ENCODE data around the gene MICAL2. TPM values are rescaled to one million over a fixed set of nuclear protein-coding genes. Genes with fewer than 3 reads are reported as not detected.

MICAL2 gene
- total and polyA plus RNA-seq, 2 donors = 17.3 to 26.8 TPM

- Histone ChIP-seq H3K4me1 (ENCODE audit: control insufficient read depth in 2 of 2, insufficient read depth in 2 of 2, low read length in 2 of 2) (peaks cover 24 to 56% of the 10 kb centered on the region in 2 donors), H3K4me3 (ENCODE audit: low read length in 2 of 2) (no peak overlapping the region), H3K27me3 (ENCODE audit: control insufficient read depth in 2 of 2, insufficient read depth in 1 of 2, low read length in 1 of 2) (no peaks in the 10 kb centered on the region), H3K9me3 (ENCODE audit: control insufficient read depth in 2 of 2, insufficient read depth in 1 of 2, low read length in 1 of 2) (peaks cover 0 to 3% of the 10 kb centered on the region in 2 donors), H3K36me3 (ENCODE audit: control insufficient read depth in 2 of 2, insufficient read depth in 2 of 2, low read length in 1 of 2) (no peaks in the 10 kb centered on the region), H3K27ac (ENCODE audit: low read depth in 1 of 2, low read length in 1 of 2) (peak overlapping the region; percentile 8 to 32)
- WGBS = 90% methylated on average over 8 of the region's 8 CpGs
- peak in 1 of 9 donors; percentile 41 for DNase-seq (ENCODE audit: low read depth in 6 of 9, low spot score in 9 of 9)
These were observed 79.3 kb downstream of the MICAL2 start for GRCh38 chr11:12189543-12190235.

DNA sequence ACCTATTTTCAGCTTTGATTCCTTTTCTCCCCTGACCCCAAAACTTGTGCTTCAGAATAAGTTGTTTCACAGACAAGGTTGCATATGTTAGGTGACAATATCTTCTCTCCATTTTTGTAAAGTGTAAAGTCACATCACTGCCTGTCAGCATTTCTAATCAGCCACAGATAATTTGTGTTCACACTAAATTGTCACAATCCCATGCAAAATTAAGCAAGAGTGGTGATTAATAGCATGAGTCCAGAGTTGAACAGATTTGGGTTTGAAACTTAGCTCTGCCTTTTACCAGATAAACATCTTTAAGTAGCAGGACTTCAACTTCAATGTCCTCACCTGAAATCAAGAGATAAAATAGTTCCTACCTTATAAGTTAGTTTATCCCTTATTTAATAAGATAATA, 80.1 kb downstream of the MICAL2 start:
- no peaks in the 10 kb centered on the region for H3K27me3 ChIP-seq (ENCODE audit: control insufficient read depth in 2 of 2, insufficient read depth in 1 of 2, low read length in 1 of 2)
- peaks cover 0 to 3% of the 10 kb centered on the region in 2 donors for H3K9me3 ChIP-seq (ENCODE audit: control insufficient read depth in 2 of 2, insufficient read depth in 1 of 2, low read length in 1 of 2)
- H3K36me3 ChIP-seq (ENCODE audit: control insufficient read depth in 2 of 2, insufficient read depth in 2 of 2, low read length in 1 of 2) = no peaks in the 10 kb centered on the region
- peaks cover 30 to 61% of the 10 kb centered on the region in 2 donors for H3K4me1 ChIP-seq (ENCODE audit: control insufficient read depth in 2 of 2, insufficient read depth in 2 of 2, low read length in 2 of 2)
- H3K27ac ChIP-seq (ENCODE audit: low read depth in 1 of 2, low read length in 1 of 2) = peak overlapping the region in 1 of 2 donors; percentile 42
- H3K4me3 ChIP-seq (ENCODE audit: low read length in 2 of 2) = no peak overlapping the region
- DNase-seq (ENCODE audit: low read depth in 6 of 9, low spot score in 9 of 9) = no peak

DNA sequence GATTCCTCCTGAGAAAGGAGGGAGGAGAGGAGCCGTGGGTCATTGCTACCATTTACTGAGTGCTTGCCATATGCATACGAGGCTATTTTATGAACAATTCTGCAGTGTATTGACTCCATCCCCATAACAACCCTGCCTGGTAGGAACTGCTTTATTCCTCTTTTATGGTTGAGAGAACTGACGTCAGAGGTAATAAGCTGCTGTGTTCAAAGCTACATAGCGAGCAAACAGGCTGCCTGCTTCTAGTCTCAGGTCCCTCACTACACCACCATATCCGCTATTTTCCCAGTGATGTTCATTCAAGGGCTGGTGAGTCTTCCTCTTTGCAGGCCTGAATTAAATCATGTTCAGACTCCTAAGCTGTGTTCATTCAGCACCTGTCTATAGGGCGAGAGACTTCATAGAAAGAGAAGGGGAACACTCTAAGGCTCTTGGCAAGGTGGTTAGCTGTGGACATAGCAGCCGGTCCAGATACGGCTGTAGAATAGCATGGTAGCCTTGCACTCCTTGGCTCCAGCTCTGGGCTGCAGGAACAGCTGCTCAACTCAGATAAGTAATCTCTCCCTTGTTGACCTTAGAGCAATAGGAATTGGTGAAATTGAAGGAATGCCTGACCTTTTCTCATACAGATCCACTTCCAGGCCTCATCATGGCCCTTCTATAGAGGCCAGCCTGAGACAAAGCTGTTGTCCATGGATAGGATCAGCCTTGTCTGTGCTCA, 82.6 kb downstream of the MICAL2 start:
- H3K9me3 ChIP-seq (ENCODE audit: control insufficient read depth in 2 of 2, insufficient read depth in 1 of 2, low read length in 1 of 2) = peaks cover 0 to 3% of the 10 kb centered on the region in 2 donors
- no peak overlapping the region for H3K4me3 ChIP-seq (ENCODE audit: low read length in 2 of 2)
- peaks cover 32 to 64% of the 10 kb centered on the region in 2 donors for H3K4me1 ChIP-seq (ENCODE audit: control insufficient read depth in 2 of 2, insufficient read depth in 2 of 2, low read length in 2 of 2)
- H3K36me3 ChIP-seq (ENCODE audit: control insufficient read depth in 2 of 2, insufficient read depth in 2 of 2, low read length in 1 of 2) = no peaks in the 10 kb centered on the region
- H3K27me3 ChIP-seq (ENCODE audit: control insufficient read depth in 2 of 2, insufficient read depth in 1 of 2, low read length in 1 of 2) = no peaks in the 10 kb centered on the region
- WGBS = 89% methylated on average over 8 of the region's 8 CpGs
- DNase-seq (ENCODE audit: low read depth in 6 of 9, low spot score in 9 of 9) = peak in 1 of 9 donors; percentile 71
- H3K27ac ChIP-seq (ENCODE audit: low read depth in 1 of 2, low read length in 1 of 2) = peak overlapping the region; percentile 19 to 52

DNA sequence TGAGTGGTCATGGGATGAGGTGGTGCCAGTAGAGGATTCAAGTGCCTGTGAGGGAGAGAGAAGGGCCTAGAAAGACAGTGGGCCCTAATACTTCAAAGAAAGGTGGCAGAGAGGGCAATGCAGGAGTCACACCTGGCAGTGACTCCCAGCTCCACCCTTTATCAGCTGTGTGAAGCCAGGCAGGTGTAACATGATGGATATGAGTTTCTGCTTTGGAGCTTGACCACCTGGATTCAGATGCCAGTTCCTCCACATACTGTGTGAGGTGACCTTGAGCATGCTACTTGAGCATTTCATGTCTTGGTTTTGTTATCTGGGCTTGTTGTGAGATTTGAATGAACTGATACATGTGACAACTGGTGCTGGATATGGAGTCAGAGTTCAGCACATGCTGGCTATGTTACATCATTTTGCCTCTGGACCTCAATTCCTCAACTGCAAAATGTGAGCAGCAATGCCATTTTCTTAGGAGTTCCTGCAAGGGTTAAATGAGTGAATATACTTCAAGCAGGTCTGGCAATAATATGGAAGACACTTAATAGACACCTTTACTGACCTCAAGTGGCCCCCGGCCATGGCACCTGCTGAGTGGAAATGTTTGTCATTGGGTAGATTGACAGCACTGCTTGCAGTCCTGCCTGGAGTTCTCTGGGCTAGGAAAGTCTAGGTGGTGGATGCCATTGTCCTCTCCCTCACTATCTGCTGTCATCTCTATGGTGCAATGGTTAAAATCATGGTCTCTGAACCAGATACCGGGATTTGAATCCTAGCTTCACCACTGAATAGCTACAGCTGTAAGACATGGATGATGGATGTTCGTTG, 83.3 kb downstream of the MICAL2 start:
- WGBS = over 99% methylated on average over 3 of the region's 3 CpGs

DNA sequence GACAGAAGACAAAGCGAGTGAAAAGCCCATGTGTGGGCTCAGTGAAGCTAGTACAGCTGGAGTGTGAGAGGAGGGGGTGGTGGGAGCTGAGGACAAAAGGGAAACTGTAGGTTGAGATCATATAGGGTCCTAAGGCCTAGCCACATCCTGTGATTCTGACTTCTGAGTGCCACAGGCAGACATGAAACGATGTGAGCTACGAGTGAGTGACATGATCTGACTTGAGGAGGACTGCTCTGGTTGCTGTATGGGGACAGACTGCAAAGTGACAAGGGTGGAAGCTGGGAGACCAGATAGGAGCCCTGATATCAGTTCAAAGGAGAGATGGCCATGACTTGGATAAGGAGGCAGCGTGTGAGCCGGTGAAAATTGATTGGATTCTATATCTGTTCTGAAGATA, 85.4 kb downstream of the MICAL2 start:
- H3K27me3 ChIP-seq (ENCODE audit: control insufficient read depth in 2 of 2, insufficient read depth in 1 of 2, low read length in 1 of 2) = no peaks in the 10 kb centered on the region
- DNase-seq (ENCODE audit: low read depth in 6 of 9, low spot score in 9 of 9) = peak; percentile 67 to 95 (median 86)
- no peaks in the 10 kb centered on the region for H3K36me3 ChIP-seq (ENCODE audit: control insufficient read depth in 2 of 2, insufficient read depth in 2 of 2, low read length in 1 of 2)
- 24% methylated on average over 5 of the region's 5 CpGs for WGBS
- peak overlapping the region; percentile 96 to 98 for H3K27ac ChIP-seq (ENCODE audit: low read depth in 1 of 2, low read length in 1 of 2)
- H3K4me3 ChIP-seq (ENCODE audit: low read length in 2 of 2) = peak overlapping the region; percentile 50 to 63
- peaks cover 0 to 5% of the 10 kb centered on the region in 2 donors for H3K9me3 ChIP-seq (ENCODE audit: control insufficient read depth in 2 of 2, insufficient read depth in 1 of 2, low read length in 1 of 2)
- H3K4me1 ChIP-seq (ENCODE audit: control insufficient read depth in 2 of 2, insufficient read depth in 2 of 2, low read length in 2 of 2) = peaks cover 55 to 82% of the 10 kb centered on the region in 2 donors

More for the DNA sequence above, 83.3 kb downstream of the MICAL2 start:
- Histone ChIP-seq H3K27me3 (ENCODE audit: control insufficient read depth in 2 of 2, insufficient read depth in 1 of 2, low read length in 1 of 2) (no peaks in the 10 kb centered on the region), H3K9me3 (ENCODE audit: control insufficient read depth in 2 of 2, insufficient read depth in 1 of 2, low read length in 1 of 2) (peaks cover 0 to 3% of the 10 kb centered on the region in 2 donors), H3K27ac (ENCODE audit: low read depth in 1 of 2, low read length in 1 of 2) (peak overlapping the region; percentile 48 to 52), H3K4me1 (ENCODE audit: control insufficient read depth in 2 of 2, insufficient read depth in 2 of 2, low read length in 2 of 2) (peaks cover 40 to 71% of the 10 kb centered on the region in 2 donors), H3K4me3 (ENCODE audit: low read length in 2 of 2) (no peak overlapping the region), H3K36me3 (ENCODE audit: control insufficient read depth in 2 of 2, insufficient read depth in 2 of 2, low read length in 1 of 2) (no peaks in the 10 kb centered on the region)
- no peak for DNase-seq (ENCODE audit: low read depth in 6 of 9, low spot score in 9 of 9)

DNA sequence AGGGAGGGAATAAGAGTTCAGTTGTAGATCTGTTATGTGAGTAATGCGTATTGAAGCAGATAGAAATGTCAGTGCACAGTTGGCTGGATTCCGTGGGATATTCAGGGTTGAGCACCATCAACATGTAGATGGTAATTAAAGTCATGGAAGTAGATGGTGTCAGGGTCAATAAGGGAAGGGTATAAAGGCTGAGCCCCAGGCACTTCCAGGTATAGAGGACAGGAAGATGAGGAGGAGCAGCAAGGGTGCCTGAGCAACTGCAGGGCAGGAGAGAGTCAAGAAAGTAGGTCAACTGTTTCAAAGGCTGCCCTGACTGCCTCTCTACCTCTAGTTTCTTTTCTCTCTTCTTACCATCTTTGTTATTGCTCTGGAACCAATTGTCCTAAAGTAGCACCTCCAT, 85.9 kb downstream of the MICAL2 start:
- Histone ChIP-seq H3K4me3 (ENCODE audit: low read length in 2 of 2) (peak overlapping the region; percentile 50 to 63), H3K27ac (ENCODE audit: low read depth in 1 of 2, low read length in 1 of 2) (peak overlapping the region; percentile 96 to 98)
- 80% methylated on average over 2 of the region's 2 CpGs for WGBS

DNA sequence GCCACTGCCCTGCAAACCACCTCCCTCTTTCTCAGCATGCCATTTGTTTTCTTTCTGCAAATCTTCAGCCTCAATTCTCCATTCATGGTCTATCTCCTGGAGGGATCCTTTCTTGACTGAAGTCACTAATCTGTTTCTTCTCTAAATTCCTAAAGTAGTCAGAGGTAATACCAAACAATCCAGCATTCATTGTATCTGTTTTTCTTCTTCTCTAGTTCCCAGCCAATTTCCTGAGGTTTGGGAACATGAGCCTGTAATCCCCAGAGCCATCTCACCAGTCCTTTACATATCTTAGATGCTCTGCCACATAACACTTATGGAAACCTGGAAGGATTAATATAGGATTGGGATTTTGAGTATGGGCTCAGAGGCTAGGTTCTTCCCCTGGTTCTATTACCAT, 86.5 kb downstream of the MICAL2 start:
- peaks cover 57 to 87% of the 10 kb centered on the region in 2 donors for H3K4me1 ChIP-seq (ENCODE audit: control insufficient read depth in 2 of 2, insufficient read depth in 2 of 2, low read length in 2 of 2)
- no peaks in the 10 kb centered on the region for H3K36me3 ChIP-seq (ENCODE audit: control insufficient read depth in 2 of 2, insufficient read depth in 2 of 2, low read length in 1 of 2)
- H3K27ac ChIP-seq (ENCODE audit: low read depth in 1 of 2, low read length in 1 of 2) = peak overlapping the region; percentile 96 to 98
- no peak for DNase-seq (ENCODE audit: low read depth in 6 of 9, low spot score in 9 of 9)
- H3K27me3 ChIP-seq (ENCODE audit: control insufficient read depth in 2 of 2, insufficient read depth in 1 of 2, low read length in 1 of 2) = no peaks in the 10 kb centered on the region
- peaks cover 0 to 5% of the 10 kb centered on the region in 2 donors for H3K9me3 ChIP-seq (ENCODE audit: control insufficient read depth in 2 of 2, insufficient read depth in 1 of 2, low read length in 1 of 2)
- peak overlapping the region; percentile 50 to 63 for H3K4me3 ChIP-seq (ENCODE audit: low read length in 2 of 2)

More for the DNA sequence above, 85.9 kb downstream of the MICAL2 start:
- H3K4me1 ChIP-seq (ENCODE audit: control insufficient read depth in 2 of 2, insufficient read depth in 2 of 2, low read length in 2 of 2) = peaks cover 57 to 87% of the 10 kb centered on the region in 2 donors
- H3K27me3 ChIP-seq (ENCODE audit: control insufficient read depth in 2 of 2, insufficient read depth in 1 of 2, low read length in 1 of 2) = no peaks in the 10 kb centered on the region
- H3K9me3 ChIP-seq (ENCODE audit: control insufficient read depth in 2 of 2, insufficient read depth in 1 of 2, low read length in 1 of 2) = peaks cover 0 to 5% of the 10 kb centered on the region in 2 donors
- no peaks in the 10 kb centered on the region for H3K36me3 ChIP-seq (ENCODE audit: control insufficient read depth in 2 of 2, insufficient read depth in 2 of 2, low read length in 1 of 2)
- peak in 8 of 9 donors; percentile 48 to 83 (median 58) for DNase-seq (ENCODE audit: low read depth in 6 of 9, low spot score in 9 of 9)

GRCh38 chr11:12198251-12199222, 88.1 kb downstream of the MICAL2 start:
- 85% methylated on average over 8 of the region's 8 CpGs for WGBS
- H3K4me3 ChIP-seq (ENCODE audit: low read length in 2 of 2) = peak overlapping the region; percentile 50 to 63
- peak in 1 of 9 donors; percentile 62 for DNase-seq (ENCODE audit: low read depth in 6 of 9, low spot score in 9 of 9)
- H3K27me3 ChIP-seq (ENCODE audit: control insufficient read depth in 2 of 2, insufficient read depth in 1 of 2, low read length in 1 of 2) = no peaks in the 10 kb centered on the region
- peaks cover 0 to 2% of the 10 kb centered on the region in 2 donors for H3K9me3 ChIP-seq (ENCODE audit: control insufficient read depth in 2 of 2, insufficient read depth in 1 of 2, low read length in 1 of 2)
- H3K27ac ChIP-seq (ENCODE audit: low read depth in 1 of 2, low read length in 1 of 2) = peak overlapping the region; percentile 48 to 78
- peaks cover 51 to 72% of the 10 kb centered on the region in 2 donors for H3K4me1 ChIP-seq (ENCODE audit: control insufficient read depth in 2 of 2, insufficient read depth in 2 of 2, low read length in 2 of 2)
- no peaks in the 10 kb centered on the region for H3K36me3 ChIP-seq (ENCODE audit: control insufficient read depth in 2 of 2, insufficient read depth in 2 of 2, low read length in 1 of 2)

Data from thymus (tissue), 11 donors.